ENCODE results near the gene ATP10D.

ATP10D gene

GRCh38 chr4:47590325-47590724 lies 105.2 kb downstream of the ATP10D start:
- DNase-seq (ENCODE audit: low read depth): no peak

- DNase-seq (ENCODE audit: low read depth): no peak
These were observed 112.6 kb downstream of the ATP10D start for GRCh38 chr4:47597696-47598095.

DNA sequence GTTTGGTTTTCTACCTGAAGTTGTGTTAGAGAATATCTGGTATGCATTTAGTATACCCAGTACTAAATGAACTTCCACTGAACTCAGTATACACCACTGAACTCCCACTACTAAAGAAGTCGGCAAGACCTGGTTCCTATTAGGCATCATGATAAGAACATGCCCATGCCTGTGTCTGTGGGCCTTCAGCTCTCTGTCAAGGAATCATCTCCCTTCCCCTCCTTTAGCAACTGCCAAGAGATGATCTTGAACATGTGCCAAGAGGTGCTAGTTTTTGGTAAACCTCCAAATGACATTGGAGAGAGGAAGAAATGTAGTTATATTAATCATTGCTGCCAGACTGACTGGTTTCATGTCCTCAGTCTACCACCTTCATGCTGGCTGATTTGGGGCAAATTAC lies 113.2 kb downstream of the ATP10D start:
- DNase-seq (ENCODE audit: low read depth): no peak

DNA sequence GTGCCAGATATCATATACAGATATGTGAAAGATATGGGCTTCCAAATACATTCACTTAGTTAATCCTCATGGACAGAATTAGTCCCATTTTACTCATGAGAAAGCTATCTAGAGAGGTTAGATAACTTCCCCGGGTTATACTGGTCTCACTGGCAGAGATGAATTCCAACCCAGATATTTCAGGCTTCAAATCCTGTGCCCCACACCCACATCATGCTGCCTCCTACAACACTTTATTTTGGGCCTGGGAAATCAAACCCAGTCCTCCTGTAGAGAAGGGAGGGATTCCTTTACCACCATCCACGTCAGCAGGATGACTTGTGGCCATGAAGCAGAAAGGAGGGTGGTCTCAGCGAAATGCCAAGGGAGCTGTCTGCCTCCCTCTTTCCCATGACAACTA lies 113.8 kb downstream of the ATP10D start:
- DNase-seq (ENCODE audit: low read depth): no peak

- DNase-seq (ENCODE audit: low read depth): no peak
These were observed 121.4 kb downstream of the ATP10D start for GRCh38 chr4:47606482-47606881.

- DNase-seq (ENCODE audit: low read depth): no peak
These were observed 127.3 kb downstream of the ATP10D start for GRCh38 chr4:47612116-47613023.

DNA sequence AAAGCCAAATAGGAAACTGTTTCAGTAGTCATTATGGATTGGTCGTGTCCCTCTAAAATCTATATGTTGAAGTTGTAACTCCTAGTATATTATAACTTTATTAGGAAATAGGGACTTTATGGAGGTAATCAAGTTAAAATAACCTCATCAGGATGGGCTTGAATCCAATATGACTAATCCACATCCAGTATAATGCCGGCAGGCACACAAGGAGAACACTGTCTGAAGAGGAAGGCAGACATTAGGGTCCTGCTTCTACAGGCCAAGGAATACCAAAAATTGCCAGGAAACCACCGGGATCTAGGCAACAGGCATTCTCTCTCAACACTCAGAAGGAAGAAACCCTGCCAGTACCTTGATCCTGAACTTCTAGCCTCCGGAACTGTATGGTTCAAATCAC lies 130.3 kb downstream of the ATP10D start:
- no peak for DNase-seq (ENCODE audit: low read depth)

DNA sequence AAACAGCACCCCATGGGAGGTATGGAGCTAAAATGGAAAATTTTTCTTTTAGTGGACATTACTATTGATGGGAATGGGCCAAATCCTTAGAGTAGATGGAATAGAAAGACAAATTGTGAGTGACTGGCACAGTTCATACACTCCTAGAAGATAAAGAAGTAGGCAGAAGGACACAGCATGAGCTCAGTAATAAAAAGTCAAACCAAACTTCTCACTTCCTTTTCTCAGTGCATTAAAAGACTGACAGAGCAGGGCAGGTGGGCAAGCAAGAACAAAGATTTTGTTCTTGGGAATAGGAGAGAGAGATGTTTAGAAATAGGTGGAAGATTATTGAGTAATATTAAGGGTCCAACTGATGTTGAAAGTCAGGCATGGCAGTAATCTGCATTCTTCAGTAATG lies 132.5 kb downstream of the ATP10D start:
- no peak for DNase-seq (ENCODE audit: low read depth)

- no peak for DNase-seq (ENCODE audit: low read depth)
These were observed 134.6 kb downstream of the ATP10D start for GRCh38 chr4:47619691-47620090.

DNA sequence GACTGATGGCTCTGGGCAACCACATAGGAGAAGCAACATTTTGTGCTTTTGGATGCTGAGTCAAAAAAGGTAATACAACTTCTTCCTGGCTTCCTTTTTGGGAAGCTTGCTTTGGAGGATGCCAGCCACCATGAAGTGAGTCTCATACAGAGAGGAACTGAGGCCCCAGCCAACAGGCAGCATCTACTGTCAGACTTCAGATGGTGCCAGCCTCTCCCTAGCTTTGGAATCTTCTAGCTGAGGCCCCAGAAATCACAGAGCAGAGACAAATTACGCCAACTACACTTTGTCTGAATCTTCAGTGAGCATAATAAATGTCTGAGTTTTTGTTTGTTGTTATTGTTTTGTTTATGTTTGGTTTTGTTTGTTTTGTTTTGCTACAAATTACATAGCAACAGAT lies 136.1 kb downstream of the ATP10D start:
- DNase-seq (ENCODE audit: low read depth): no peak

DNA sequence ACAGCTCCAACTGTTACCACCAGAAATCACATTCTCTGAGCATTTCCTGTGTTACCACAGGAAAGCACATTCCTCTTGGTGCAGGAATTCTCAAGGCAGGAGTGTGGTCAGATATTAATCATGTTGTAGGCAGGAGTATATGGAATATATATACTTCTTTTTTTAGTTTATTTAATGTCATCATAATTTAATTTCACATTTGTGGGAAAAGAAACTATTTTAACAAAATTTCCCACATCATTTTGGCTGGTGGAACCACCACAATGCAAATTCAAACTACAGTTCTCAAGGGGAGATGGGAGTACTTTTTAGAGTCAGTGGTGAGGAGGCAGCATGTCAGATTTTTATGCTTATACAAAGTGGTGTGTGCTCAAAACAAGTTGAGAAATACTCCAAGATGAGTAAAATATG lies 139.0 kb downstream of the ATP10D start:
- no peak for DNase-seq (ENCODE audit: low read depth)

DNA sequence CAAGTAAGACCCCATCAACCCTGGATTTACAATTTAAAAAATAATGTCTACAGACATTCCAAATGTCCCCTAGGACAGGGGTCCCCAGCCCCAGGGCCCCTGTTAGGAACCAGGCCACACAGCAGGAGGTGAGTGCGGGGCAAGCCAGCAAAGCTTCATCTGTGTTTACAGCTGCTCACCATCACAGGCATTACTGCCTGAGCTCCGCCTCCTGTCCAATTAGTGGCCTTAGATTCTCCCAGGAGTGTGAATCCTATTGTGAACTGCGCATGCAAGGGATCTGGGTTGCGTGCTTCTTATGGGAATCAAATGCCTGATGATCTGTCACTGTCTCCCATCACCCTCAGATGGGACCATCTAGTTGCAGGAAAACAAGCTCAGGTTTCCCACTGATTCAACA lies 146.1 kb downstream of the ATP10D start:
- DNase-seq (ENCODE audit: low read depth): no peak

GRCh38 chr4:47639531-47639930 lies 154.5 kb downstream of the ATP10D start:
- no peak for DNase-seq (ENCODE audit: low read depth)

- DNase-seq (ENCODE audit: low read depth): no peak
These were observed 155.8 kb downstream of the ATP10D start for GRCh38 chr4:47640911-47641310.

DNA sequence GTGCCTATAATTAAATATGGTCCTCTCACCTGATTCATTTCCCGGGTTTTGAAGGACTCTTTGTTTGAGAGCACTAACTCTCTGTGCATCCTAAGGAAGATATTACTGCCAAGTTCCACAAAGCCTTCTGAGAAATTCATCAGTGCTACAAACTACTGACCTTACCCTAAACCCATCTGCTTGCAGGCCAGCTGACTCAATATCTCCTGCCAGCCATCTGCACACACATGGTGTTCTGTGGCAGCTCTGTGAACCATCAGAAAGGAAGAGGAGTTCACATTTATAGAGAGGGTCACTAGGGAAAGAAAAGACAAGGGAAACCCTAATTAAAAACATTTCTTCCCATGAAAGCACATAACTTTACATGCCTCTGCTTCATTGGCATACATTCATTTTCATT lies 156.7 kb downstream of the ATP10D start:
- no peak for DNase-seq (ENCODE audit: low read depth)

DNA sequence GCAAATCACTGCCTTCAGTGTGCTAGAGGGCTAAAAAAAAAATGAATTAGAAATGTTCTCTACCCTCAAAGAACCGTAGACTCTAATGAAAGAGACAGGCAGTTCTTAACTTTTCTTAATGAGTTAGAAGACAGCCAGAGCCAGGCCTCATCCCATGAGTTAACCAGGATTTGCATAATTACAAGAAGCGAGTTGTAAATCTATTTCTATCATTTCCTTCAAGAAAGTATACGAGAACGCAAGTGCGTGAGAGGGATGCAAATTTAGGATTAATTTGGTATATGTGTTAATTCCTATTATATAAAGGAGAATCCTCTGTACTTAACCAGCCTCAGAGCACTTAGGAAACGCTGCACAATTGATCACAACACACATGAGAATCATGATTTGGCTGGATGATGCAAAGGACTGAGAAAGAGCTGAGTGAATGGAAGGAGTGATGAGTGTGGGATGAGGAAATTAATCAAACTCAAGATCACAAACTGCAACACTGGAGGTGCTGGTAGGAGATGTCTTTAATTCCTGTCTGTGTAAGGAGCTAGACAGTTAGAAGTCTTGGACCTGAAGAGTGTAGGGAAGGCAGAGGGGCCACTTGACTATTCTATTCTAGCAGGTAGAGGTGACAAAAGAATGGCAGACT lies 157.2 kb downstream of the ATP10D start:
- no peak for DNase-seq (ENCODE audit: low read depth)

Data from activated gamma-delta T cell treated with anti-CD3 and anti-CD28 coated beads, Interleukin-2, amount 50 U/mL, for 16 hours (primary cell).